GM18498 (cell line): ENCODE data around the gene NCOA3.
"Not testable (repeated sequence)": the region's sequence is repeated elsewhere in the genome, so short reads cannot be mapped to it uniquely, and the experiment has no call there.

Experiments used
- ATAC-seq: cut with Tn5 transposase; IDR thresholded peaks from one replicate; pipeline ENCODE4 v1.9.1; 2021; ENCODE audit warnings: mild to moderate bottlenecking, moderate library complexity; ENCODE audit not compliant: unreplicated experiment

NCOA3 gene

GRCh38 chr20:47595138-47595537, 93.5 kb downstream of the NCOA3 start:
- ATAC-seq: not testable (repeated sequence)

- no peak for ATAC-seq
Measured at GRCh38 chr20:47596003-47596571, 94.4 kb downstream of the NCOA3 start.

- ATAC-seq: no peak
Measured at GRCh38 chr20:47597090-47597489, 95.4 kb downstream of the NCOA3 start.

GRCh38 chr20:47598911-47599744, 97.4 kb downstream of the NCOA3 start:
- ATAC-seq: no peak

GRCh38 chr20:47600967-47601547, 99.4 kb downstream of the NCOA3 start:
- ATAC-seq: no peak

GRCh38 chr20:47603260-47603659, 101.6 kb downstream of the NCOA3 start:
- no peak for ATAC-seq

- no peak for ATAC-seq
Measured at GRCh38 chr20:47605673-47606413, 104.2 kb downstream of the NCOA3 start.

- no peak for ATAC-seq
Measured at GRCh38 chr20:47606414-47606982, 104.8 kb downstream of the NCOA3 start.

- no peak for ATAC-seq
Measured at GRCh38 chr20:47606983-47607613, 105.4 kb downstream of the NCOA3 start.

- ATAC-seq: no peak
Measured at GRCh38 chr20:47609001-47609400, 107.3 kb downstream of the NCOA3 start.

- ATAC-seq: peak; percentile 52
Measured at GRCh38 chr20:47610247-47610944, 108.7 kb downstream of the NCOA3 start.

- ATAC-seq: no peak
Measured at GRCh38 chr20:47610945-47611250, 109.2 kb downstream of the NCOA3 start.

- no peak for ATAC-seq
Measured at GRCh38 chr20:47611785-47612184, 110.1 kb downstream of the NCOA3 start.

- no peak for ATAC-seq
Measured at GRCh38 chr20:47612670-47613069, 111.0 kb downstream of the NCOA3 start.

- no peak for ATAC-seq
Measured at GRCh38 chr20:47614703-47615309, 113.1 kb downstream of the NCOA3 start.

GRCh38 chr20:47618479-47618878, 116.8 kb downstream of the NCOA3 start:
- no peak for ATAC-seq

GRCh38 chr20:47620808-47621805, 119.4 kb downstream of the NCOA3 start:
- ATAC-seq: no peak

GRCh38 chr20:47622118-47622665, 120.5 kb downstream of the NCOA3 start:
- ATAC-seq: no peak
